ENCODE measurements around the gene GSN. TPM values are rescaled to one million over a fixed set of nuclear protein-coding genes. Genes with fewer than 3 reads are reported as not detected.
"Not testable (repeated sequence)": the region's sequence is repeated elsewhere in the genome, so short reads cannot be mapped to it uniquely, and the experiment has no call there.

Gene GSN
- total RNA-seq, 5 donors from 2014 or later (not counting 1 experiment from before 2014, with no cell fraction given), result 6.3 to 8.8 (median 8.4) TPM

- Mint-ChIP-seq H3K27ac (no peak overlapping the region), H3K4me3 (no peak overlapping the region), H3K27me3 (no peaks in the 10 kb centered on the region), H3K9me3 (no peaks in the 10 kb centered on the region), H3K36me3 (peaks cover 6% of the 10 kb centered on the region), H3K4me1 (peaks cover 0 to 2% (median 0%) of the 10 kb centered on the region in 3 donors)
- CTCF ChIA-PET, result no interaction called here
- Histone ChIP-seq H3K27ac (ENCODE audit: low read length) (no peak overlapping the region), H3K27me3 (replicated peaks in 1 of 2; ENCODE audit: control insufficient read depth in 2 of 2, extremely low read depth in 1 of 2, insufficient read depth in 2 of 2, low read length in 1 of 2) (peaks cover 0 to 8% of the 10 kb centered on the region in 2 experiments), H3K9me3 (no peaks in the 10 kb centered on the region), H3K4me1 (ENCODE audit: control insufficient read depth in 1 of 2, extremely low read depth in 1 of 2, insufficient read depth in 2 of 2, low read length in 2 of 2) (no peaks in the 10 kb centered on the region), H3K4me3 (ENCODE audit: control insufficient read depth in 1 of 2, extremely low read depth in 1 of 2, low read length in 1 of 2) (no peak overlapping the region), H3K36me3 (ENCODE audit: control insufficient read depth in 2 of 2, extremely low read depth in 1 of 2, insufficient read depth in 1 of 2, low read length in 1 of 2) (no peaks in the 10 kb centered on the region)
- DNase-seq (no peak), ATAC-seq (replicated peaks in 1 of 4) (no peak)
- POLR2A ChIA-PET, result no interaction called here
- WGBS (ENCODE audit: insufficient coverage), result 90% methylated on average over 5 of the region's 7 CpGs
Measured at GRCh38 chr9:121289772-121290370, 21.9 kb downstream of the GSN start.

GRCh38 chr9:121291536-121291935 lies 23.6 kb downstream of the GSN start:
- H3K4me1 Mint-ChIP-seq; H3K27ac Mint-ChIP-seq; POLR2A ChIA-PET; H3K9me3 ChIP-seq; H3K36me3 ChIP-seq (ENCODE audit: control insufficient read depth in 2 of 2, extremely low read depth in 1 of 2, insufficient read depth in 1 of 2, low read length in 1 of 2); H3K4me3 ChIP-seq (ENCODE audit: control insufficient read depth in 1 of 2, extremely low read depth in 1 of 2, low read length in 1 of 2); H3K4me3 Mint-ChIP-seq; H3K36me3 Mint-ChIP-seq; H3K27ac ChIP-seq (ENCODE audit: low read length); H3K4me1 ChIP-seq (ENCODE audit: control insufficient read depth in 1 of 2, extremely low read depth in 1 of 2, insufficient read depth in 2 of 2, low read length in 2 of 2); H3K9me3 Mint-ChIP-seq; ATAC-seq (replicated peaks in 1 of 4); DNase-seq; H3K27me3 Mint-ChIP-seq: not testable (repeated sequence)
- H3K27me3 ChIP-seq (replicated peaks in 1 of 2; ENCODE audit: control insufficient read depth in 2 of 2, extremely low read depth in 1 of 2, insufficient read depth in 2 of 2, low read length in 1 of 2), result peaks cover 0 to 10% of the 10 kb centered on the region in 2 experiments
- 100% methylated on average over 2 of the region's 4 CpGs for WGBS (ENCODE audit: insufficient coverage)
- CTCF ChIA-PET, result interaction anchor here in 1 of 2 donors (0.6 kb wide), 1 partner anchor 108 kb away, joined by 3 read pairs; no protein-coding TSS in a partner anchor

- Histone ChIP-seq H3K27me3 (replicated peaks in 1 of 2; ENCODE audit: control insufficient read depth in 2 of 2, extremely low read depth in 1 of 2, insufficient read depth in 2 of 2, low read length in 1 of 2) (peaks cover 0 to 10% of the 10 kb centered on the region in 2 experiments), H3K4me1 (ENCODE audit: control insufficient read depth in 1 of 2, extremely low read depth in 1 of 2, insufficient read depth in 2 of 2, low read length in 2 of 2) (no peaks in the 10 kb centered on the region), H3K36me3 (ENCODE audit: control insufficient read depth in 2 of 2, extremely low read depth in 1 of 2, insufficient read depth in 1 of 2, low read length in 1 of 2) (no peaks in the 10 kb centered on the region), H3K27ac (ENCODE audit: low read length) (no peak overlapping the region), H3K9me3 (no peaks in the 10 kb centered on the region), H3K4me3 (ENCODE audit: control insufficient read depth in 1 of 2, extremely low read depth in 1 of 2, low read length in 1 of 2) (no peak overlapping the region)
- H3K9me3 Mint-ChIP-seq, result no peaks in the 10 kb centered on the region
- H3K27me3 Mint-ChIP-seq, result no peaks in the 10 kb centered on the region
- no peak for ATAC-seq (replicated peaks in 1 of 4)
- ChIA-PET POLR2A (no interaction called here), CTCF (interaction anchor here in 1 of 2 donors (0.6 kb wide), 1 partner anchor 107 kb away, joined by 3 read pairs; no protein-coding TSS in a partner anchor)
- no peaks in the 10 kb centered on the region for H3K4me1 Mint-ChIP-seq
- peaks cover 6% of the 10 kb centered on the region for H3K36me3 Mint-ChIP-seq
- DNase-seq, result no peak
- no peak overlapping the region for H3K27ac Mint-ChIP-seq
- no peak overlapping the region for H3K4me3 Mint-ChIP-seq
- 100% methylated on average over 1 of the region's 1 CpG for WGBS (ENCODE audit: insufficient coverage)
Measured at GRCh38 chr9:121292051-121292450, 24.1 kb downstream of the GSN start.

GRCh38 chr9:121292801-121293241 lies 24.9 kb downstream of the GSN start:
- DNase-seq (no peak), ATAC-seq (replicated peaks in 1 of 4) (no peak)
- Histone ChIP-seq H3K4me3 (ENCODE audit: control insufficient read depth in 1 of 2, extremely low read depth in 1 of 2, low read length in 1 of 2) (no peak overlapping the region), H3K9me3 (no peaks in the 10 kb centered on the region), H3K4me1 (ENCODE audit: control insufficient read depth in 1 of 2, extremely low read depth in 1 of 2, insufficient read depth in 2 of 2, low read length in 2 of 2) (no peaks in the 10 kb centered on the region), H3K27me3 (replicated peaks in 1 of 2; ENCODE audit: control insufficient read depth in 2 of 2, extremely low read depth in 1 of 2, insufficient read depth in 2 of 2, low read length in 1 of 2) (peaks cover 0 to 11% of the 10 kb centered on the region in 2 experiments), H3K27ac (ENCODE audit: low read length) (no peak overlapping the region), H3K36me3 (ENCODE audit: control insufficient read depth in 2 of 2, extremely low read depth in 1 of 2, insufficient read depth in 1 of 2, low read length in 1 of 2) (no peaks in the 10 kb centered on the region)
- Mint-ChIP-seq H3K4me3 (no peak overlapping the region), H3K9me3 (no peaks in the 10 kb centered on the region), H3K27me3 (no peaks in the 10 kb centered on the region), H3K36me3 (peaks cover 5% of the 10 kb centered on the region), H3K4me1 (no peaks in the 10 kb centered on the region), H3K27ac (no peak overlapping the region)
- ChIA-PET POLR2A (no interaction called here), CTCF (no interaction called here)
- WGBS (ENCODE audit: insufficient coverage), result 97% methylated on average over 5 of the region's 6 CpGs

- Histone ChIP-seq H3K9me3 (no peaks in the 10 kb centered on the region), H3K36me3 (ENCODE audit: control insufficient read depth in 2 of 2, extremely low read depth in 1 of 2, insufficient read depth in 1 of 2, low read length in 1 of 2) (no peaks in the 10 kb centered on the region), H3K27ac (ENCODE audit: low read length) (no peak overlapping the region), H3K27me3 (replicated peaks in 1 of 2; ENCODE audit: control insufficient read depth in 2 of 2, extremely low read depth in 1 of 2, insufficient read depth in 2 of 2, low read length in 1 of 2) (peaks cover 0 to 23% of the 10 kb centered on the region in 2 experiments), H3K4me1 (ENCODE audit: control insufficient read depth in 1 of 2, extremely low read depth in 1 of 2, insufficient read depth in 2 of 2, low read length in 2 of 2) (peaks cover 0 to 3% of the 10 kb centered on the region in 2 experiments), H3K4me3 (ENCODE audit: control insufficient read depth in 1 of 2, extremely low read depth in 1 of 2, low read length in 1 of 2) (no peak overlapping the region)
- no peaks in the 10 kb centered on the region for H3K9me3 Mint-ChIP-seq
- peaks cover 7 to 12% (median 8%) of the 10 kb centered on the region in 3 donors for H3K4me1 Mint-ChIP-seq
- no peaks in the 10 kb centered on the region for H3K36me3 Mint-ChIP-seq
- ATAC-seq (replicated peaks in 1 of 4), result no peak
- 81% methylated on average over 4 of the region's 6 CpGs for WGBS (ENCODE audit: insufficient coverage)
- POLR2A ChIA-PET, result no interaction called here
- DNase-seq, result no peak
- H3K27ac Mint-ChIP-seq, result no peak overlapping the region
- H3K27me3 Mint-ChIP-seq, result peaks cover 3 to 10% of the 10 kb centered on the region in 2 donors
- no peak overlapping the region for H3K4me3 Mint-ChIP-seq
- CTCF ChIA-PET, result no interaction called here
Measured at GRCh38 chr9:121294151-121294743, 26.3 kb downstream of the GSN start.

- Mint-ChIP-seq H3K27me3 (peaks cover 5 to 12% of the 10 kb centered on the region in 2 donors), H3K9me3 (no peaks in the 10 kb centered on the region), H3K4me3 (no peak overlapping the region), H3K4me1 (peaks cover 9 to 15% (median 13%) of the 10 kb centered on the region in 3 donors), H3K27ac (no peak overlapping the region), H3K36me3 (no peaks in the 10 kb centered on the region)
- ATAC-seq (replicated peaks in 1 of 4) (no peak), DNase-seq (no peak)
- peaks cover 1 to 9% of the 10 kb centered on the region in 2 experiments for H3K4me1 ChIP-seq (ENCODE audit: control insufficient read depth in 1 of 2, extremely low read depth in 1 of 2, insufficient read depth in 2 of 2, low read length in 2 of 2)
- H3K9me3 ChIP-seq, result no peaks in the 10 kb centered on the region
- ChIA-PET CTCF (no interaction called here), POLR2A (no interaction called here)
- no peak overlapping the region for H3K4me3 ChIP-seq (ENCODE audit: control insufficient read depth in 1 of 2, extremely low read depth in 1 of 2, low read length in 1 of 2)
- 91% methylated on average over 11 of the region's 13 CpGs for WGBS (ENCODE audit: insufficient coverage)
- no peak overlapping the region for H3K27ac ChIP-seq (ENCODE audit: low read length)
- H3K27me3 ChIP-seq (replicated peaks in 1 of 2; ENCODE audit: control insufficient read depth in 2 of 2, extremely low read depth in 1 of 2, insufficient read depth in 2 of 2, low read length in 1 of 2), result peaks cover 0 to 28% of the 10 kb centered on the region in 2 experiments
- no peaks in the 10 kb centered on the region for H3K36me3 ChIP-seq (ENCODE audit: control insufficient read depth in 2 of 2, extremely low read depth in 1 of 2, insufficient read depth in 1 of 2, low read length in 1 of 2)
Measured at GRCh38 chr9:121294866-121295661, 27.1 kb downstream of the GSN start.
